Hepatocyte (in vitro differentiated cells): ENCODE results near the gene TBX10.

Experiments used
- EZH2 ChIP-seq: fragments of 200-600 bp; sonication (generic); IDR thresholded peaks from 2 replicates; pipeline ENCODE4 v1.6.1; 2016; ENCODE audit warnings: antibody characterized with exemption, mild to moderate bottlenecking, borderline replicate concordance
- EZH2phosphoT487 ChIP-seq: fragments of 200-600 bp; sonication (generic); IDR thresholded peaks from one replicate; pipeline ENCODE4 v1.6.1; 2018; ENCODE audit warnings: antibody characterized with exemption, mild to moderate bottlenecking, low read depth, moderate library complexity; ENCODE audit not compliant: unreplicated experiment, severe bottlenecking
- TF ChIP-seq, protein P1 (sequence below): fragments of 200-600 bp; sonication (generic); IDR thresholded peaks from 2 replicates; pipeline ENCODE4 v1.5.1; 2016; ENCODE audit warnings: antibody characterized with exemption, mild to moderate bottlenecking; ENCODE audit not compliant: poor library complexity

- TF ChIP-seq, protein P1, sequence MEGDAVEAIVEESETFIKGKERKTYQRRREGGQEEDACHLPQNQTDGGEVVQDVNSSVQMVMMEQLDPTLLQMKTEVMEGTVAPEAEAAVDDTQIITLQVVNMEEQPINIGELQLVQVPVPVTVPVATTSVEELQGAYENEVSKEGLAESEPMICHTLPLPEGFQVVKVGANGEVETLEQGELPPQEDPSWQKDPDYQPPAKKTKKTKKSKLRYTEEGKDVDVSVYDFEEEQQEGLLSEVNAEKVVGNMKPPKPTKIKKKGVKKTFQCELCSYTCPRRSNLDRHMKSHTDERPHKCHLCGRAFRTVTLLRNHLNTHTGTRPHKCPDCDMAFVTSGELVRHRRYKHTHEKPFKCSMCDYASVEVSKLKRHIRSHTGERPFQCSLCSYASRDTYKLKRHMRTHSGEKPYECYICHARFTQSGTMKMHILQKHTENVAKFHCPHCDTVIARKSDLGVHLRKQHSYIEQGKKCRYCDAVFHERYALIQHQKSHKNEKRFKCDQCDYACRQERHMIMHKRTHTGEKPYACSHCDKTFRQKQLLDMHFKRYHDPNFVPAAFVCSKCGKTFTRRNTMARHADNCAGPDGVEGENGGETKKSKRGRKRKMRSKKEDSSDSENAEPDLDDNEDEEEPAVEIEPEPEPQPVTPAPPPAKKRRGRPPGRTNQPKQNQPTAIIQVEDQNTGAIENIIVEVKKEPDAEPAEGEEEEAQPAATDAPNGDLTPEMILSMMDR: peak; percentile 79
- TF ChIP-seq EZH2phosphoT487: no peak
- no peak for TF ChIP-seq EZH2
Measured at GRCh38 chr11:67583247-67584204, 56.0 kb downstream of the TBX10 start, which contains the start of gene GSTP1.
